Omental fat pad (tissue), 4 donors: Measurements from ENCODE around the gene CNGB1. TPM values are rescaled to one million over a fixed set of nuclear protein-coding genes. Genes with fewer than 3 reads are reported as not detected.

Experiments
- ATAC-seq: fragments of 150-250 bp; one replicate; pipeline ENCODE4 v1.9.1; 2016; ENCODE audit warnings: mild to moderate bottlenecking, moderate library complexity; ENCODE audit not compliant: low FRiP score
- DNase-seq: peaks from one replicate; pipeline ENCODE4 v3.0.0-alpha.2; 2019; ENCODE audit warnings: low spot score
- CTCF ChIP-seq, 3 donors: fragments of 450-650 bp; IDR thresholded peaks; one replicate each; pipeline ENCODE4 v1.5.1; 2016 to 2017; ENCODE audit warnings: antibody characterized with exemption in 3 of 3, mild to moderate bottlenecking in 3 of 3, moderate library complexity in 2 of 3
- total RNA-seq, 4 donors: library from RNA; depleted of rRNA; stranded (reverse); fragments of >200 nt; gene quantifications; one replicate each; pipeline ENCODE4 v1.1.0, GENCODE V29; 2016

The CNGB1 gene
- total RNA-seq, 4 donors from 2014 or later: not detected

GRCh38 chr16:57915811-57916488, 55.0 kb downstream of the CNGB1 start:
- no peak for DNase-seq
- TF ChIP-seq CTCF (IDR thresholded peaks at IDR 0.05): no peak
- ATAC-seq: no peak

GRCh38 chr16:57915267-57915666, 55.7 kb downstream of the CNGB1 start:
- no peak for DNase-seq
- no peak for TF ChIP-seq CTCF (IDR thresholded peaks at IDR 0.05)
- no peak for ATAC-seq

GRCh38 chr16:57914244-57915173, 56.4 kb downstream of the CNGB1 start:
- no peak for DNase-seq
- ATAC-seq: no peak
- TF ChIP-seq CTCF (IDR thresholded peaks at IDR 0.05): no peak

- DNase-seq: no peak
- ATAC-seq: no peak
- no peak for TF ChIP-seq CTCF (IDR thresholded peaks at IDR 0.05)
Observed at GRCh38 chr16:57912529-57913260, 58.2 kb downstream of the CNGB1 start.

DNA sequence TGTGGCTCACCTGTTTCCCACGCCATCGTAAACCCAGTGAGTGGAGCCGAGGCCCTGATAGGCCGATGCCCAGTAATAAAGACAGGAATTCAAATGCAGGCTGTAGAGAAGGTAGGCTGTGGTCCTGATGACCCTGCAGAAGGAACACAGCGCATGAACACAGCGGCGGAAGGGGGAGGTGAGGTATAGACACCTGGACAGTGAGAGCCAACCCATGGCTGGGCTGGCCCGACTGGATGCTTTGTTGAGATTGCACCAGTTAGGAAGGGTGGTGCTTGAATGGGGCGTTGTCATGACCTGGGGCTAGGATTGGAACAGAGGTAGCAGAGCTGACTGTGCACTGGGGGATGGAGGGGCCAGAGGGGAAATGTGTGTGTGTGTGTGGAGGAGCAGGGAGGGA, 59.2 kb downstream of the CNGB1 start:
- no peak for ATAC-seq
- DNase-seq: no peak
- no peak for TF ChIP-seq CTCF (IDR thresholded peaks at IDR 0.05)

DNA sequence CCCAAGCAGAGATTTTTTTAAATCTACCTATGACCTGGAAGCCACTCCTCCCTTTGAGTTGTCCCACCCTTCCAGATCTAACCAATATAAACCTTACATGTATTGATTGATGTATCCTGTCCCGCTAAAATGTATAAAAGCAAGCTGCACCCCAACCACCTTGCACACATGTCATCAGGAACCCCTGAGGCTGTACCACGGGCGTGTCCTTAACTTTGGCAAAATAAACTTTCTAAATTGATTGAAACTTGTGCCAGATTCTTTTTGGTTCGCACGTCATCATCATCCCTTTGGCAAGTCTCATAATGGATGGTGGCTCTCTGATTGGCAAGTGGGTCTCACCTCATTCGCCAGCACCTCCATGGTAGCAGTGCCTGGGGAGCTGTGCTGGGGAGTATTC, 60.2 kb downstream of the CNGB1 start:
- TF ChIP-seq CTCF (IDR thresholded peaks at IDR 0.05): no peak
- ATAC-seq: no peak
- no peak for DNase-seq
